Activated T-cell treated with anti-CD3 and anti-CD28 coated beads for 4 hours (primary cell): ENCODE data around the gene PRDM1.

Experiments used
- DNase-seq: peaks from one replicate; pipeline ENCODE4 v3.0.0-alpha.2; 2020

PRDM1 gene

DNA sequence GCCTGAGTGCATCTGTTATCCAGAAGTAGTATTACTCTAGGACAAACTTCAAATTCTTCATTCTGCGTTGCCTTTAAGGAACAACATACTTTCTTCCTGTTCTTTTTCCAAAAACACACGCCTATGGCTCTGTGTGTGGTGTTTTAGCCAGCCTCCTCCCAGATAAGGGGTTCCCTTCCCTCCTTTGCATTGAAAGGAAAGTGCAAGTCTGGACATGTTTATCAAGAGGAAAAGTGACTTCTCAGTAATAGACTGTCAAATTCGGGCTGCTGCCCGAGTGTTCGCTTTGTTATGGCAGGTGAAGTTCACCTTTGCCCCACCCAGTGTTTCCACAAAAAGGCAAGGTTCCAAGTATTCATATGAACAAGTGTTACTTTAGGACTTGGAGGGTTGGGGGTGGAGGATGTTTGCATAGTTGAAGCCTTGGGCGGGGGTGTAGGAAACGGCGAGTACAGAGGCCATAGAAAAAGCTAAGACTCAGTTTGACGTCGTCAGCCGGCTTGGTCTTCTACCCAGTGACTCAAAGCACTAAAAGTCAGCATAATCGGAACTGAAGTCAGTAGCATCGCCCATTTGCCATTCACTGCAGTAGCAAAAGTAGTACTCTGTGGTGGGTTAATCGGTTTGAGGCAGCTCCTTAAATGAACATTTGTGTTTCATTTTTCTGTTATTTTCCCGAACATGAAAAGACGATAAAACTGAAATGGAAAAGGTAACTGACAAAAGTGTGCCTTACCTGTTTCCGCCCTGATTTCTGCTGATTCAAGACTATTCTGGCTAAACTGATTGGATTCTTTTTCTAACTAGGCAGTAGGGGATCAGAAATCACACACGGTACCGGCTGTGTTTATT, 12.5 kb downstream of the PRDM1 start:
- peak; percentile 67 for DNase-seq

DNA sequence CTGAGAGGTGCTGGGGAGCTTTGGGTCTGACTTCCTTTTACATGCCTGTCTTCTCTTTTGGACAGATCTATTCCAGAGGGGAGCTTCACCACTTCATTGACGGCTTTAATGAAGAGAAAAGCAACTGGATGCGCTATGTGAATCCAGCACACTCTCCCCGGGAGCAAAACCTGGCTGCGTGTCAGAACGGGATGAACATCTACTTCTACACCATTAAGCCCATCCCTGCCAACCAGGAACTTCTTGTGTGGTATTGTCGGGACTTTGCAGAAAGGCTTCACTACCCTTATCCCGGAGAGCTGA, 13.1 kb downstream of the PRDM1 start:
- no peak for DNase-seq

DNA sequence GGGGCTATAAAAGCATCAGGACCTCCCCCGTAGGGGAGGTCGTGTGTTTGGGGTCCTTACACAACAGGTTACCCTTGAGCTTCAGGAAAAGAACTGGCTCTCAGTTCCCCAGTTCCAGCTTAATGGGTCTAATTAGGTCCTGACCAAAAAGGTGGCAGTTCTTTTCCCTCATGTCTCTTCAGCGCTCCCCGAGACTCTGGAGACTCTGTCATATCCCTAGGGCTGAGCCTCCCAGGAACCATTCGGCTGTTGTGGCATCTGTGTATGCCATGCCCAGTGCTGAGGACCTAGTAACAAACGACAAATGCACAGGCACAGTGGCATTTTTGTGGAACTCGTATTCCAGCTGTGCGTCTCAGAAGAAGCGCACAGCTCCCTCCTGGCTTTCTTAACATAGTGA, 14.6 kb downstream of the PRDM1 start:
- DNase-seq, result no peak

DNA sequence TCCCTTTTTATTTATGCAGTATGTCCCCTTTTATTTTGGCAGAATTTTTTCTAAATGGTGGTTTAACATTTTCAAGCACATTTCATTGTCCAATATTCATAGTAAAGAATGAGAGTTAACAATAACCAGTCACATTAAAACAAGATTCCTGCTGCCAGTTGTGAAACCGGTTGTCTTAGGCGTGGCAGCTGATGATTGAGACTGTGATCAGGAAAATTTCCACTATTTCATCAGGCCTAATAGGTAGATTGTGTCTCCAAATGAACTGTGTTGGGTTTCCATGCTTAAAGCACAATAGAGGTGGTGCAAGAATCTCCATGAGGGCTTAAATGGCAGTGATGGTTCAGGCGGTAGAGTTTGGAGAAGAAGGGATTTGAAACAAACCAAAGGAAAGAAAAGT, 15.3 kb downstream of the PRDM1 start:
- DNase-seq, result no peak

DNA sequence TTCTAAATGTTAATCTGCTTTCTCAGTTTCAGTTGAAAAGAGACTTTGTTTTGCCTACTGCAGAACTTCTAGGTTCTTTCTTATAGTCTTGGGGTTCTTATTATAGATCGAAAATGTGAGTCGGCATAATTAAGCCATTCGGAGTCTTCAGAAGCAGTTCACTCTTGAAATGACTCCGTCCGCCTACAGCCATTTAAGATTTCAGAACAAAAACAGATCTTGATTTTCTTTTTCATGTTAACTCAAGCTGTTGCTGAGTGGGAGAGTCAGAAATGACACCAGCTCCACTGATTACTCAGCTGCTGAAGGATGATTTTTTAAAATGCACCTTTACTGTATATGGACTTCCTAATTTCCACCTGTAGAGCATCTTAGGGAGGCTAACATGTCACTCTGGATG, 15.9 kb downstream of the PRDM1 start:
- no peak for DNase-seq

DNA sequence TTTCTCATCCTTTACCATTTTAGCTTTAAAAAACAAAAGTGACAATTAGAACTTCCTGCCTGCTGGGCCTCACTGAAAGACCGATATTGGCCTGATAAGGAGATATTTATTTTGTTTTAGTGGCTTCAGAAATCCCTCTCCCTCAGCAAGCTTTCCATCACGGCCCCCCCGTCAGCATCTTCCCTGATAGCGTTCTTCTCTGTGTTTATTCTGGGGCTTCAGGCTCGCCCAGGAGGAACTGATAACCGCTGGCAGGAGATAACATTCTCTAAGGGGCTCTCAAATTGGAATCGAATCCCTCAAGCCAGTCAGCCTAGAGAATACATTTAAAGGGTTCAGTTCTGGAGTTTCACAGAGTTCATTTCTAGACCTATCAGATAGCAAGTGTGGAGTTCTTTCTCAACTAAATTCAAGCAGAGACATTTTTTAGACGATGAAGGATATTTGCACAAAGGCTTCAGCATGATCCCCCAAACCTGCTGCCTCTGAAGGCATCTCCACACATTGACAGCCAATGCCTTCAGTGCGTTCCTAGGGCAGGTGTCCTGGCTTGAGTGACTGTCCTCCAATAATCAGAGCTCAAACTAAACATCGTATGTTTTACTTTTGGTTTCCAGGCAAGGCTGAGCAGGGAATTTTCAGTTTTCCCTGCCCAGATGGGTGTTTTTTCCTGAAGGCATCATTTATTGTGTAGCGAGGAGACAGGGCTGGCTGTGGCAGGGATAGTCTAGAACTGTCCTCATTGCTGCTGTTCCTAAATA, 17.0 kb downstream of the PRDM1 start:
- DNase-seq, result no peak

DNA sequence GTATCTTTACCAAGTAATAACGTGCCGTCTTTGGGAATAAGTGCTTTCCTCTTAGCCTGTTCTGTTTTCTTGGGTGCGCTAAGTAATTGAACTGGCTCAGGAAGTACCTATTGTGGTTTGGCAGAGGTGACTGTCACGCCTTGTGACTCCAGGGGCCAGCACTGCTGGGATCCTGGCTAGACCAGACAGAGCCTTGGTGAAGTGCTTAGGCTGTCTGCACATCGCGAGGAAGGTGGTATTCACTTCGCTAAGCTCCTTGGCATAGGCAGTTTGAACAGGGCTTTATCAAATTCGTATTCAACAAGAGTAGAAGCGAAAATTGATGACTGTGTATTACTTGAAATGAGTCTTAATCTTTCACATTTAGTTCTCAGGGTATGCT, 17.6 kb downstream of the PRDM1 start:
- DNase-seq, result no peak

DNA sequence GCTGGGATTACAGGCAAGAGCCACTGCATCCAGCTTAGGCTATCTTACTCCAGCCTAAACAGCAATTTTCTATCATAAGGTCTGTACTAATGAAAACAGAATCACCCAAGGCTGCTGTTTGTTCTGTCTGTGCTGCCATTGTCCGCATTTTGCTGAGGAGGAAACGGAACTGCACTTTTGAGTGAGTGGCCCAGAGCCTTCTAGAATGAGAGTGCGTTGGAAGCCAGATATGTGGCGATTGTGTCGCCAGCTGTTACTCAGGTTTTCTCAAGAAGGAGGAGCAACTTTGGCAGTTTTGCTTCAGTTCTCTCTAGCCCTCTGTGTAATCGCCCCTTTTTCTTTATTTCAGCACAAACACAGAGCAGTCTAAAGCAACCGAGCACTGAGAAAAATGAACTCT, 18.3 kb downstream of the PRDM1 start:
- DNase-seq, result no peak

DNA sequence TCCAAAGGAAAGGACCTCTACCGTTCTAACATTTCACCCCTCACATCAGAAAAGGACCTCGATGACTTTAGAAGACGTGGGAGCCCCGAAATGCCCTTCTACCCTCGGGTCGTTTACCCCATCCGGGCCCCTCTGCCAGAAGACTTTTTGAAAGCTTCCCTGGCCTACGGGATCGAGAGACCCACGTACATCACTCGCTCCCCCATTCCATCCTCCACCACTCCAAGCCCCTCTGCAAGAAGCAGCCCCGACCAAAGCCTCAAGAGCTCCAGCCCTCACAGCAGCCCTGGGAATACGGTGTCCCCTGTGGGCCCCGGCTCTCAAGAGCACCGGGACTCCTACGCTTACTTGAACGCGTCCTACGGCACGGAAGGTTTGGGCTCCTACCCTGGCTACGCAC, 18.8 kb downstream of the PRDM1 start:
- no peak for DNase-seq

DNA sequence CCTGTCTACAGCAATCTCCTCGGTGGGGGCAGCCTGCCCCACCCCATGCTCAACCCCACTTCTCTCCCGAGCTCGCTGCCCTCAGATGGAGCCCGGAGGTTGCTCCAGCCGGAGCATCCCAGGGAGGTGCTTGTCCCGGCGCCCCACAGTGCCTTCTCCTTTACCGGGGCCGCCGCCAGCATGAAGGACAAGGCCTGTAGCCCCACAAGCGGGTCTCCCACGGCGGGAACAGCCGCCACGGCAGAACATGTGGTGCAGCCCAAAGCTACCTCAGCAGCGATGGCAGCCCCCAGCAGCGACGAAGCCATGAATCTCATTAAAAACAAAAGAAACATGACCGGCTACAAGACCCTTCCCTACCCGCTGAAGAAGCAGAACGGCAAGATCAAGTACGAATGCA, 19.4 kb downstream of the PRDM1 start:
- no peak for DNase-seq

DNA sequence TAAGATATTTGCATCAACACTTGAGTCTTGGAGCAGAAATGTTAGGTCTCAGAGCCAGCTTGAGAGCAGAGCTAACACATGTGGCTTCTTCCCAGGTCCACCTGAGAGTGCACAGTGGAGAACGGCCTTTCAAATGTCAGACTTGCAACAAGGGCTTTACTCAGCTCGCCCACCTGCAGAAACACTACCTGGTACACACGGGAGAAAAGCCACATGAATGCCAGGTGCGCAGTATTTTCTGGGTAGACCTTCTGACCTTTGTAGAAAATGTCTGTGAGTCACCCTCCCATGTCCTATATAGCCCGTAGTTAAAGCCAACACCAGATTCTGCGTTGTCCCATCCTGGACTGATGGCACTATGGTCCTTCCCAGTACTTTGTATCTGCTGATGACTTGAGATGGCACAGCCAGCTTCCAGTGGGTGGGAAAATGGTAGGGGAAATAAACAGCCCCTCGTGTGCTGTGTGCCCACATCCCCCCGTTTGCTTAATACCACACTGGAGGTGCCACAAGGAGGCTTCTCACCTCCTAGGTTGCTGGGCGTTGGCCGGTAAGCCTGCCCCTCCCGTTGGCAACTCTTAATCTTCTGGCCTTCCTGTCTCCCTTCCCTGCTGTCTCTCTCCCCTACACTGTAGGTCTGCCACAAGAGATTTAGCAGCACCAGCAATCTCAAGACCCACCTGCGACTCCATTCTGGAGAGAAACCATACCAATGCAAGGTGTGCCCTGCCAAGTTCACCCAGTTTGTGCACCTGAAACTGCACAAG, 20.3 kb downstream of the PRDM1 start:
- DNase-seq, result no peak

DNA sequence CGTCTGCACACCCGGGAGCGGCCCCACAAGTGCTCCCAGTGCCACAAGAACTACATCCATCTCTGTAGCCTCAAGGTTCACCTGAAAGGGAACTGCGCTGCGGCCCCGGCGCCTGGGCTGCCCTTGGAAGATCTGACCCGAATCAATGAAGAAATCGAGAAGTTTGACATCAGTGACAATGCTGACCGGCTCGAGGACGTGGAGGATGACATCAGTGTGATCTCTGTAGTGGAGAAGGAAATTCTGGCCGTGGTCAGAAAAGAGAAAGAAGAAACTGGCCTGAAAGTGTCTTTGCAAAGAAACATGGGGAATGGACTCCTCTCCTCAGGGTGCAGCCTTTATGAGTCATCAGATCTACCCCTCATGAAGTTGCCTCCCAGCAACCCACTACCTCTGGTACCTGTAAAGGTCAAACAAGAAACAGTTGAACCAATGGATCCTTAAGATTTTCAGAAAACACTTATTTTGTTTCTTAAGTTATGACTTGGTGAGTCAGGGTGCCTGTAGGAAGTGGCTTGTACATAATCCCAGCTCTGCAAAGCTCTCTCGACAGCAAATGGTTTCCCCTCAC, 21.0 kb downstream of the PRDM1 start:
- no peak for DNase-seq

DNA sequence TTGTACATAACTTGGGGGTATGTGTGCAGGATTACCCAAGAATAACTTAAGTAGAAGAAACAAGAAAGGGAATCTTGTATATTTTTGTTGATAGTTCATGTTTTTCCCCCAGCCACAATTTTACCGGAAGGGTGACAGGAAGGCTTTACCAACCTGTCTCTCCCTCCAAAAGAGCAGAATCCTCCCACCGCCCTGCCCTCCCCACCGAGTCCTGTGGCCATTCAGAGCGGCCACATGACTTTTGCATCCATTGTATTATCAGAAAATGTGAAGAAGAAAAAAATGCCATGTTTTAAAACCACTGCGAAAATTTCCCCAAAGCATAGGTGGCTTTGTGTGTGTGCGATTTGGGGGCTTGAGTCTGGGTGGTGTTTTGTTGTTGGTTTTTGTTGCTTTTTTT, 22.0 kb downstream of the PRDM1 start:
- DNase-seq, result no peak

DNA sequence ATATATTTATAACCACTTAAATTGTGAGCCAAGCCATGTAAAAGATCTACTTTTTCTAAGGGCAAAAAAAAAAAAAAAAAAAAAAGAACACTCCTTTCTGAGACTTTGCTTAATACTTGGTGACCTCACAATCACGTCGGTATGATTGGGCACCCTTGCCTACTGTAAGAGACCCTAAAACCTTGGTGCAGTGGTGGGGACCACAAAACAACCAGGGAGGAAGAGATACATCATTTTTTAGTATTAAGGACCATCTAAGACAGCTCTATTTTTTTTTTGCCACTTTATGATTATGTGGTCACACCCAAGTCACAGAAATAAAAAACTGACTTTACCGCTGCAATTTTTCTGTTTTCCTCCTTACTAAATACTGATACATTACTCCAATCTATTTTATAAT, 22.9 kb downstream of the PRDM1 start:
- DNase-seq, result no peak

DNA sequence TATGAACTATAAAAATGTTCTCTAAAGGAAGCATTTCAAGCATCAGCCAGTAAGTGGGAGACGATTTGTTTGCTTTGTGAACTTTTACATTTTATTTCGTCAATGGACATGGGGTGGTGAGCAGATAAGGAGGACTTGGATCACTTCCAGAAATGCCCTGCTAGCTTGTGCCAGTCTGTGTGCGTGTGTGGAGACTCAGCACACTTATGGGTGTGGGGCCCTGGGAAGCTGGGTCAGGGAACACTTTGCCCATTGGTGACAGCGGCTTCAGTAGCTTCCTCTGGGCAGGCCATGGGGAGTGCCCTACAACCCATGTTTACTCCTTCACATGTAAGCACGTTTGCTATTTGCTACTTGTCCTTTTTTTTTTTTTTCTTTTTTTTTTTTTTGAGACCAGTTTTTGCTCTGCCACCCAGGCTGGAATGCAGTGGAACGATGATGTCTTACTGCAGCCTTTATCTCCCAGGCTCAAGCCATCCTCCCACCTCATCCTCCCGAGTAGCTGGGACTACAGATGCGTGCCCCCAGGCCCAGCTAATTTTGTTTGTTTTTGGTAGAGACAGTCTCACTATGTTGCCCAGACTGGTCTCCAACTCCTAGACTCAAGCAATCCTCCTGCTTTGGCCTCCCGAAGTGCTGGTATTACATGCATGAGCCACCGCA, 24.2 kb downstream of the PRDM1 start:
- DNase-seq, result no peak

DNA sequence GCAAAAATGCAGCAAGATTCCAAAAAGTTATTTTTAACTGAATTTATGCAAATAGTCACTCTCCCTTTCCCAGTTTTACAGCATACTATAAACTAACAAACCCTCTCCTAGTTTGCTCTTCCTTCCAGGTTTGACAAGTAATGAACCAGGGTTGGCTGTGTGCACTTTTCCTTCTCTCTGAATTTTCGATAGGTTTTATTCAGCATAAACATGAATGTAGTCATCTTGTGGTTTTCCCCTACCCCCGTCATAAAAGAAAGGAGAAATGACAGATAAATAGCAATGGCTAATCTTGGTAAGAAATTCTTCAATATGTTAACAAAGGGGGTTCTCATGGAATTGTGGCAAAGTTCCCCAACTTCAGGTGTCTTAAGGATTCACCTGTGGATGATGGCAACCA, 26.3 kb downstream of the PRDM1 start:
- DNase-seq, result no peak

DNA sequence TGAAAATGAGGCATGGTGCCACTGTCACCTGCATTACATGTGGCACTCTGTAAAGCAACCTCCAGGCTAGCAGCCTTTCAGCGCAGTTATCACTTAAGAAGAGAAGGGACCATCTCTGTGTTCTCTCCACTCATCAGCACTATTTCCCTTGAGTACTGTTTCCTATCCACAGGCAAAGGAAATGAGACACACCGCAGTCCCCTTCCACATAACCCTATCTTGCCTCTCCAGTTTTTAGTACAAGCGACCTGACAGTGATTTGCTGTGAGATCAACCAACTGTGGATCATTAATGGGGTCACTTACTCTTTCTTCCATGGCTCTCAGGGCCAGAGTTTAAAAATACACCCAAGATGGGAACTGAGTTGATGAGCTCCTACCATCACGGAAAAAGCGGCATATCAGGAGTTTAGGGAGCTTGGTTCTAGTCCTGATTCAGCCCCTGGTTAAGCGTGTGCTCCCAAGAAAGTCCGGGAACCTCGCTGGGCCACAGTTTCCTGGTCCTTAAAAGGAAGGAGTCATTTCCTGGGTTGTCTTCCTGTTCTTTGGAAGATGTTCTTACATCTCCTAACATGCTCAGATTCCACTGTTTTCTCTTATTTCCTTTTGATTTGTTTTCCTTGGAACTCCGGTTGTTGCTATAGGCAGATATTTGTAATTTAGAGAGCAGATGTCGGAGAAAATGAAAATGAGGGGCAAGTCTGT, 27.3 kb downstream of the PRDM1 start:
- no peak for DNase-seq

DNA sequence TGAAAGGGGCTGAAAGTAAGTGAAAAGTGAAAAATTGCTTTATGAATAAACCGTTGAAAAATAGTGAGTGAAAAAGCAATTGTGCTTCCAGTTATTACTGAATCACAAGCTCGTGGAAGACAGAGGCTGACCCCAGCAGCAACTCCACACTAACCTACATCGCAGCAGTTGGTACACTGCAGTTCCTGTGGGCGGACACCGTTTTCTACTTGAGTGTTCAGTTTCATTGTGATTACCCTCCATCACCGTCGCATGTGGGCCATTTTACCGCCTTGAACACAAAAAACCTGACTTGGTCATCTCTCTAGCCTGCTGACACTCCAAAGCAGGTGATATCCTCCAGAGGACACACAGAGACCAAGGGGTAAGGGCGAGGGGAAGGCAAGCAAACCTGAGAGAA, 28.4 kb downstream of the PRDM1 start:
- no peak for DNase-seq

DNA sequence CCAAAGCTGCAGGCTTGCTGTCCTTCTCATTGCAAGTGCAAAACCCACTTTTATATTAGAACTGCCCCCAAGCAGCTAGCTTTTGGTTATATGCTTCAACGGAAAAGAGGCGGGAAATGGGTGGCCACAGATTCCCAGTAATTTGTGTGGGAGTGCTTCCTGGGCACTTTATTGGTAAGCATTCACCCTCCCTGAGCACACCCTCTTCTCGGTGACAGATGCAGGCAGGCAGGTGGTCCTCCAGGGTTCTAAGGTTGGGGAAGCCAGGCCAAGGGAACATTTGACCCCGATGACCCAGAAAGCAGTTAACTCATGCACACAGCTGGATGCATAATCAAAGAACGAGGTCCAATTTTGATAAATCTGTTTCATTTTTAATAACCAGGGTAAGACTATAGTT, 29.1 kb downstream of the PRDM1 start:
- no peak for DNase-seq

DNA sequence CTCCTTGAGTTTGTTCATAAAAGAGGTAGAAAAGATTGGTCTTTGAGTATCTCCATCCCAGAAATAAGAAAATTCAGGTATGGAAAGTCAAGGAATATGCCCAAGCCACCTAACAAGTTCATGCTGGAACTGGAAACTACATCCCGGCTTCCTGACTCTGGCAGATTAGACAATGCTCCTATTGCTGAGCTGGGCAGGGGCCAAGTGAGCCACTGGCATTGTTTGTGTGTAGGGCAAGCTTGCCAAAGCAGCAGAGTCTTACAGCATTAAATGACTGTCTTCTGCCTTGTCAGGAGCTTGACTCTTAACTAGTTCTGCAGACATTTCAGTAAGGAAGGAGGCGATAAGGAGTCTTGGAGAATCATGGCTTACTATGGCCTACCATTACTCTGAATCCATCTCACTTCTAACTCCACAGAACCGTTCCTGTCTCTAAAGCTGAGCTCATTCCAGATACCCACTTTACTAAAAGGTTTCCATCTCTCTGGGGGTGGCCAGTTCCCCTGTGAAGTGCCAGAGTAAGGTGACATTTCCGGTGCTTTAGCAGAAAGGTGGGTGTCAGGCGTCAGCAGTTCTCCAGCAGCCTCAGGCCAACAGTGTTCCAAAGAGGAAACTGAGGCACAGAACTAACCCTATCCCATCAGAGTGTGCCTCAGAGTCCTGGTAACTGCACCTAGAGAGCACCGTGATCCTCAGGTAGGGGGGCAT, 30.1 kb downstream of the PRDM1 start:
- DNase-seq, result no peak

DNA sequence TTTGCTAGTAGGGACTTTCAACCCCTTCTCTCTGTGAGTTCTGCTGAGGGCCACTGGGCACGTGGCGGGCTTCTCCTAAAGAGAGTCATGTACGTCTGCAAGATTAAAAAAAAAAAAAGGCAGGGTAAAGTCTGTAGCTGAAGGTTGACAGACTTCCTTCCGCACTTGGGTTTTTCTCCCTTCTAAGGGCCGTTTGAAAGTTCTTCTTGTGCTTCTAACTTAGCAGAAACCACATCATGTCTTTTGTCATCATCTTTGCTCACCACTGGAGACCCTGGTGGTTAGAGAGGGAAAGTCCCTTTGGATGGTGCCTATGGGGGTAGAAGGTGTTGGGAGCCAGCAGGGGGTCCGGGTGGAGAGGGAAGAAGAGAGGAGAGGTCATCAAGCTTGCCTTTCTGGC, 31.4 kb downstream of the PRDM1 start:
- no peak for DNase-seq
